Measurements from ENCODE around the gene LPAR5. TPM values are rescaled to one million over a fixed set of nuclear protein-coding genes. Genes with fewer than 3 reads are reported as not detected.

LPAR5 gene
- total RNA-seq: not detected in 2 replicates

GRCh38 chr12:6635856-6636531 lies at the start of gene LPAR5:
Gene LPAR5 (minus strand): TSS chr12:6635959. CDS start chr12:6621248, 14,711 bp downstream.

GRCh38 chr12:6662906-6663742 lies 27.4 kb upstream of the LPAR5 start, which contains the start of gene ING4:
Gene ING4 (minus strand): TSS chr12:6663119. CDS start chr12:6663101, 18 bp downstream.

GRCh38 chr12:6647083-6647604 lies 11.4 kb upstream of the LPAR5 start, which contains the start of gene ACRBP:
Gene ACRBP (minus strand): TSS chr12:6647432. CDS start chr12:6647366, 66 bp downstream.

Other genes starting within 250 kb of the LPAR5 start
- not detected in 2 replicates for gene CD27, start 191.0 kb downstream of the LPAR5 start, total RNA-seq
- gene TAPBPL, start 183.9 kb downstream of the LPAR5 start, total RNA-seq: 15.4 and 18.6 TPM in 2 replicates
- 5.1 and 10.3 TPM in 2 replicates for gene VAMP1, start 165.3 kb downstream of the LPAR5 start, total RNA-seq
- gene MRPL51, start 142.7 kb downstream of the LPAR5 start, total RNA-seq: 74.1 and 85.0 TPM in 2 replicates
- 85.5 and 166 TPM in 2 replicates for gene NCAPD2, start 141.9 kb downstream of the LPAR5 start, total RNA-seq
- gene GAPDH, start 101.4 kb downstream of the LPAR5 start, total RNA-seq: 4,305 and 4,799 TPM in 2 replicates
- 19.7 and 21.0 TPM in 2 replicates for gene IFFO1, start 79.9 kb downstream of the LPAR5 start, total RNA-seq
- gene NOP2, start 67.7 kb downstream of the LPAR5 start, total RNA-seq: 19.3 and 21.8 TPM in 2 replicates
- gene CHD4, start 28.6 kb downstream of the LPAR5 start, total RNA-seq: 125 and 162 TPM in 2 replicates
- gene ACRBP, start 11.5 kb upstream of the LPAR5 start, total RNA-seq: 0.10 and 0.31 TPM in 2 replicates
- 39.3 TPM in 2 replicates for gene ING4, start 27.2 kb upstream of the LPAR5 start, total RNA-seq
- gene ZNF384, start 53.4 kb upstream of the LPAR5 start, total RNA-seq: 20.0 and 20.5 TPM in 2 replicates
- not detected in 2 replicates for gene PIANP, start 64.9 kb upstream of the LPAR5 start, total RNA-seq
- 74.9 and 87.5 TPM in 2 replicates for gene COPS7A, start 88.1 kb upstream of the LPAR5 start, total RNA-seq
- gene MLF2, start 117.2 kb upstream of the LPAR5 start, total RNA-seq: 124 and 127 TPM in 2 replicates
- 203 and 226 TPM in 2 replicates for gene PTMS, start 130.4 kb upstream of the LPAR5 start, total RNA-seq
- gene LAG3, start 136.6 kb upstream of the LPAR5 start, total RNA-seq: 0.06 and 0.10 TPM in 2 replicates
- 0.49 and 0.75 TPM in 2 replicates for gene CD4, start 153.6 kb upstream of the LPAR5 start, total RNA-seq
- 1.0 and 2.2 TPM in 2 replicates for gene GPR162, start 185.9 kb upstream of the LPAR5 start, total RNA-seq
- 66.9 and 86.2 TPM in 2 replicates for gene P3H3, start 192.4 kb upstream of the LPAR5 start, total RNA-seq
- gene GNB3, start 205.0 kb upstream of the LPAR5 start, total RNA-seq: 0.20 and 2.4 TPM in 2 replicates
- gene CDCA3, start 215.3 kb upstream of the LPAR5 start, total RNA-seq: 0.88 and 1.8 TPM in 2 replicates
- 43.2 and 48.2 TPM in 2 replicates for gene USP5, start 216.2 kb upstream of the LPAR5 start, total RNA-seq
- 800 and 891 TPM in 2 replicates for gene TPI1, start 231.6 kb upstream of the LPAR5 start, total RNA-seq
- 8.2 and 8.3 TPM in 2 replicates for gene SPSB2, start 237.3 kb upstream of the LPAR5 start, total RNA-seq

Measured in cardiac ventricle fibroblast (primary cell).